GM10266 (cell line): ENCODE measurements around the gene SPOCK1.

ENCODE experiments used
- DNase-seq: peaks from one replicate; pipeline ENCODE4 v3.0.0; 2012; ENCODE audit errors: extremely low spot score
- TF ChIP-seq, protein P1 (sequence below): IDR thresholded peaks from 2 replicates; pipeline ENCODE4 v1.5.1; 2012; ENCODE audit warnings: mild to moderate bottlenecking, low read depth; ENCODE audit not compliant: control insufficient read depth, insufficient read depth; ENCODE audit errors: missing control alignments

Gene SPOCK1

DNA sequence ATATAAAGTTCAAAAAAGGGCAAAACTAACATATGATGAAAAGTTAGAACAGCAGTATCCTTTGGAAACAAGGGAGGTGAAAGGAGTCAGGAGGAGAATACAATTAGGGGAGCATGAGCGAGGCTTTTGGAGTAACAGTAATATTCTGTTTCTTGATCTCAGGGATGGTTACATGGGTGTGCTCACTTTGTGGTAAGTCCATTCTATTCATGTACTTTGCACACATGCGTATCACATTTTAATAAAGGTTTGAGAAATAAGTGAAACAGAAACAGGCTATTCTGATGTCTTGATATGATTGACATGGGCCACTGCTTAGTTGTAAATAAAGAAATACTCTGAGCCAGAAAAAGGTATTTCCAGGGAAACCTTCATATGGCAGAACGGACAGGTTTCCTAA is 208.8 kb downstream of the SPOCK1 start:
- DNase-seq = no peak
- TF ChIP-seq, protein P1, sequence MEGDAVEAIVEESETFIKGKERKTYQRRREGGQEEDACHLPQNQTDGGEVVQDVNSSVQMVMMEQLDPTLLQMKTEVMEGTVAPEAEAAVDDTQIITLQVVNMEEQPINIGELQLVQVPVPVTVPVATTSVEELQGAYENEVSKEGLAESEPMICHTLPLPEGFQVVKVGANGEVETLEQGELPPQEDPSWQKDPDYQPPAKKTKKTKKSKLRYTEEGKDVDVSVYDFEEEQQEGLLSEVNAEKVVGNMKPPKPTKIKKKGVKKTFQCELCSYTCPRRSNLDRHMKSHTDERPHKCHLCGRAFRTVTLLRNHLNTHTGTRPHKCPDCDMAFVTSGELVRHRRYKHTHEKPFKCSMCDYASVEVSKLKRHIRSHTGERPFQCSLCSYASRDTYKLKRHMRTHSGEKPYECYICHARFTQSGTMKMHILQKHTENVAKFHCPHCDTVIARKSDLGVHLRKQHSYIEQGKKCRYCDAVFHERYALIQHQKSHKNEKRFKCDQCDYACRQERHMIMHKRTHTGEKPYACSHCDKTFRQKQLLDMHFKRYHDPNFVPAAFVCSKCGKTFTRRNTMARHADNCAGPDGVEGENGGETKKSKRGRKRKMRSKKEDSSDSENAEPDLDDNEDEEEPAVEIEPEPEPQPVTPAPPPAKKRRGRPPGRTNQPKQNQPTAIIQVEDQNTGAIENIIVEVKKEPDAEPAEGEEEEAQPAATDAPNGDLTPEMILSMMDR = no peak

DNA sequence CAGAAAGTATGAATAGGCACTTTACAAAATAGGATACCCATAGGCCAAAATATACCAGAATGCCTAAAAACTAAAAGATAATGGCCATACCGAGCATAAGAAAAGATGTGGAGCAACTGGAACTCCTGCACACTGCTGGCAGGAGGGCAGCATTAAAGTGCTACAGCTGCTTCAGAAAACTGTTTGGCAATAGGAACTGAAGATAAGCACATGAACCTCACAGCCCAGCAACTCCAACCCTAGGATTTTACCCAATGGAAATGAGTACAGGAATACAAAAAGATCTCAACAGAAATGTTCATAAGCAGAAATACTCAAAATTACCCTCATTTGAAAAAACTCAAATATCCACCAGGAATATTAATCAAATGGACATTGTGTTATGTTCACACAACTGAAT is 209.3 kb downstream of the SPOCK1 start:
- TF ChIP-seq, protein P1 = no peak
- no peak for DNase-seq

DNA sequence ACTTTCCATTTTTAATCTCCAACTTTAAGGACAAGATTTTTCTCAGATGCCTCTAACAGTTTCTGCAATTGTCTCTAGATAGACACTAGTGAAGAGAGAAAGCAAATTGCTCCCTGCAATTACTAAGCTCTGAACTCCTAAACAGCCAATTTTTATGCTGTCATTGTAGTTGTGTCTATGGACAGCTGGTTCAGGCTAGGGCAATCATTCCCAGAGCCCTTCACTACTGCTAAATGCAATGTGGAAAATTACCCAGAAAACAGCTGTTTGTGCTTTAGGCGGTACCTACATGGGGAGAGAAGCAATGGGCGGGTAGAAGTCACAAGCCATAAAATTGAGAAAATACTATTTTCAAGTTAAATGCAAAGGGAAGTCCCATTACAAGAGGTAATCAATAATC is 211.6 kb downstream of the SPOCK1 start:
- TF ChIP-seq, protein P1 = no peak
- DNase-seq = no peak

DNA sequence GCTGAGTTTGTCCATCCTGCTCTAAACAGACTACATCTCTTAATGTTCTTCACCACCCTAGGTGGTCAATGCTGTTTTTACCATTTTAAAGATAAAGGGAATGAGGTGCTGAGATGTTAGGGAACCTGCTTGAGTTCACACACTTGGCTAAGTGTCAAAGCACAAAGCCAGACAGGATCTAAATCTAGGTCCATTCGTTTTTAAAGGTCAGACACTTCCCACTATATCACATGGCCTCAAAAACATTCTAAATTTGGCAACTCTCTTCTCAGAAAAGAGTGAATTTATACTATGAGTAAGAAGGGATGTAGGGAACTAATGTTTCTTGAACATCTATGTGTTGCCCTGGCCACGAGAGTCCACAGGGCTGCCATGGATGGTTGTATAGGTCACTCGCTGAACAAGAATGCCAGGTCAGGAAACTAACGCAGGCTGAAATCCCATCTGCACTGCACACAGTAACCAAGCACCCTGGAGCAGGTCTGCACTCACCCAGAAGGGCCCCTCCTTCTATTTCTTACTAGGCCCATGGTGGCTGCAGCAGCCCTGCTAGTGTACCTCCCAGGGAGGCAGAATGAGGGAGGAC is 213.0 kb downstream of the SPOCK1 start:
- TF ChIP-seq, protein P1 = no peak
- DNase-seq = no peak

DNA sequence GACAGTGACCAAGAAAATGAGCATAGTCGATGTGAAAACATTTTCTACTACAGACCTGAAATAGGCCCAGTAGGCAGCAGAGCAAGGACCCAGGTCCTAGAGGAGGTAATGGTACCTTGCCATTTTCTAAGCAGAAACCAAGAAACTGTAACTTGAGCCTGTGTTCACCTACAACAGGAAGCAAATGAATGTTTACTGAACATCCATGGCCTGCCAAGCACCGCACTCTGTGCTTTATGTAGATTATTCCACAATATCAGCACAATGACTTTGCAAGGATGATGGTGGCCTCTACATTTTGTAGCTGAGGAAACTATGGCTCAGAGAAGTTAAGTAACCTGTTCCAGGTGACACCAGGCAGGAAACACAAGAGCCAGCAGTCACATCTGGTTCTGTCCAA is 215.3 kb downstream of the SPOCK1 start:
- DNase-seq = no peak
- TF ChIP-seq, protein P1 = no peak

DNA sequence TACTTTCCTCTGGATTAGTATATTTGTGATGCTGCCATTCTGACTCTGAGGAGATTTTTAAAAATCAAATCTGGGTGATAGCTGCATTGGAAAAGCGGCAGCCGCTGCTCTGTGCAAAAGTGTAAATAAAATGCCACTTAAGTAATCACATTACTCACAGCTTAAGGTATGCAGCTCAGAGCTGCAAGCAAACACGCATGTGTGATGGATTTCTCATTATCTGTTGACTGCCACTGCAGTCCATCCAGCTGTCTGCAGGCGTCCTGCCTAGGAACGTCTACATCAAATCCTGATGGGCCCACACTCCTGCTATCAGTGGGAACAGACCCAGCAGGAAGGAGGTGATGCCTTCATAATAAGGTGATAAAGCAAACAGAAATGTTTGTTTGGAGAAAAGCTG is 216.9 kb downstream of the SPOCK1 start:
- TF ChIP-seq, protein P1 = no peak
- DNase-seq = no peak

DNA sequence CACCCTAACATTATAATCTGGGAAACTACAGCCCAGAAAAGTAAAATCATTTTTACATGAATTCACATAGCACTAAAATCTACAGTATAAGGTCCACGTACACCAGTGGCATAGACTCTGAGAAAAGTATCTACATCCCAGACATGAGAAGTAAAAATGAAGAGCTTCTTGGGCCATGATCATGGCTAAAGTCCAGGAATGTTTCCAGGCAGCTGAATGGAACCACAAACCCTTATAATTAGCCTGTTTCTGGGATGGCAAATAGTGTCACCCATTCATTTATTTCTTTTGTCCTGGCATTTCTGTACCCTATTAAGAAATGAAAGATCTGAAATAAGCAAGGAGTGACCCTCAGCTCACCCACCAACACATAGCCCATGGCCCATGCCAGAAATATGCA is 217.9 kb downstream of the SPOCK1 start:
- TF ChIP-seq, protein P1 = no peak
- DNase-seq = no peak
